ENCODE measurements around the gene BRAF. TPM values are rescaled to one million over a fixed set of nuclear protein-coding genes. Genes with fewer than 3 reads are reported as not detected.

Gene BRAF
- total and polyA plus RNA-seq, 8 donors, result 5.2 to 21.7 (median 16.3) TPM

- no peaks in the 10 kb centered on the region for H3K27me3 ChIP-seq
- 0% methylated on average over 31 to 69 of the region's 69 CpGs for WGBS, 2 donors
- peak; percentile 82 to 88 (median 86) for ATAC-seq
- no peaks in the 10 kb centered on the region for H3K36me3 ChIP-seq
- no peak for FAIRE-seq
- H3K9me3 ChIP-seq, result no peaks in the 10 kb centered on the region
- H3K27ac ChIP-seq, result peak overlapping the region; percentile 97 to 99 (median 98)
- peak; percentile 74 to 89 (median 80) for DNase-seq
- TF ChIP-seq CTCF (IDR thresholded peaks at IDR 0.05), result no peak
- intact Hi-C loops (cut with DNase I), result no loop called here
- peaks cover 14 to 35% (median 27%) of the 10 kb centered on the region in 3 donors for H3K4me1 ChIP-seq
- peak overlapping the region; percentile 56 to 94 (median 86) for H3K4me3 ChIP-seq
Observed at GRCh38 chr7:140924019-140924820, 509 bp downstream of the BRAF start.

- Histone ChIP-seq H3K4me1 (peaks cover 14 to 35% (median 27%) of the 10 kb centered on the region in 3 donors), H3K9me3 (no peaks in the 10 kb centered on the region), H3K27me3 (no peaks in the 10 kb centered on the region), H3K27ac (peak overlapping the region; percentile 97 to 99 (median 98)), H3K36me3 (no peaks in the 10 kb centered on the region), H3K4me3 (peak overlapping the region; percentile 56 to 94 (median 86))
- WGBS, 2 donors, result 1% methylated on average over 11 of the region's 11 CpGs
- DNase-seq, result peak in 3 of 6 donors; percentile 3 to 22 (median 12)
- peak in 3 of 4 donors; percentile 20 to 38 (median 35) for ATAC-seq
- intact Hi-C loops (cut with DNase I), result no loop called here
- FAIRE-seq, result no peak
- no peak for TF ChIP-seq CTCF (IDR thresholded peaks at IDR 0.05)
Observed at GRCh38 chr7:140923358-140924006, 1.2 kb downstream of the BRAF start.

GRCh38 chr7:140922741-140923345 is 1.9 kb downstream of the BRAF start:
- Histone ChIP-seq H3K4me3 (peak overlapping the region in 2 of 4 donors; percentile 93 to 94), H3K9me3 (no peaks in the 10 kb centered on the region), H3K4me1 (peaks cover 14 to 35% (median 27%) of the 10 kb centered on the region in 3 donors), H3K27ac (peak overlapping the region in 2 of 4 donors; percentile 5 to 98), H3K36me3 (no peaks in the 10 kb centered on the region), H3K27me3 (no peaks in the 10 kb centered on the region)
- WGBS, 2 donors, result 11% methylated on average over 2 of the region's 2 CpGs
- DNase-seq (no peak), ATAC-seq (no peak), FAIRE-seq (no peak)
- intact Hi-C loops (cut with DNase I), result no loop called here
- TF ChIP-seq CTCF (IDR thresholded peaks at IDR 0.05), result no peak

- 37 to 51% methylated on average over 1 of the region's 1 CpG for WGBS, 2 donors
- intact Hi-C loops (cut with DNase I), result no loop called here
- Histone ChIP-seq H3K36me3 (no peaks in the 10 kb centered on the region), H3K27me3 (no peaks in the 10 kb centered on the region), H3K9me3 (no peaks in the 10 kb centered on the region), H3K4me3 (no peak overlapping the region), H3K4me1 (peaks cover 14 to 35% (median 27%) of the 10 kb centered on the region in 3 donors), H3K27ac (no peak overlapping the region)
- DNase-seq (no peak), ATAC-seq (no peak), FAIRE-seq (no peak)
- TF ChIP-seq CTCF (IDR thresholded peaks at IDR 0.05), result no peak
Observed at GRCh38 chr7:140920745-140921144, 4.0 kb downstream of the BRAF start.

Measured in pancreas (tissue), 10 donors.